Activated CD8-positive, alpha-beta memory T cell treated with anti-CD3 and anti-CD28 coated beads for 36 hours (primary cell): ENCODE data around the gene NME3. TPM values are rescaled to one million over a fixed set of nuclear protein-coding genes. Genes with fewer than 3 reads are reported as not detected.

Source experiments
- CTCF ChIA-PET: fragments of 350-600 bp; sonication (Branson Sonifier 250); formaldehyde crosslinking; loops from one replicate; lab custom pipeline; 2021; ENCODE audit warnings: antibody characterized with exemption; lab: Charles Lee
- POLR2A ChIA-PET: fragments of 350-600 bp; sonication (Branson Sonifier 250); formaldehyde crosslinking; loops from one replicate; lab custom pipeline; 2021; ENCODE audit warnings: antibody characterized with exemption; lab: Charles Lee
- total RNA-seq, 2 experiments: library from RNA; stranded (reverse); gene quantifications; one replicate each; pipeline ENCODE4 v1.2.3, GENCODE V29; 2021

The NME3 gene
- total RNA-seq, 2 experiments from 2014 or later: 27.0 to 30.0 TPM

- POLR2A ChIA-PET: interaction anchor here (1.1 kb wide), 1 partner anchor 13 kb away, joined by 3 read pairs; no protein-coding TSS in a partner anchor
- CTCF ChIA-PET: interaction anchor here (0.6 to 1.8 kb wide), 3 partner anchors 355 to 1784 kb away, joined by 3 to 4 read pairs (median 4); no protein-coding TSS in a partner anchor
Observed at GRCh38 chr16:1784977-1785845, 13.9 kb upstream of the NME3 start.

GRCh38 chr16:1782408-1783264 lies 11.3 kb upstream of the NME3 start, which contains the start of the genes NUBP2 and SPSB3:
Gene NUBP2, plus strand, starts transcription at chr16:1782960. Its CDS starts 61 bp downstream, at chr16:1783021.
Gene SPSB3, minus strand, starts transcription at chr16:1782571. Its CDS starts 1,088 bp downstream, at chr16:1781483.
- ChIA-PET POLR2A (interaction anchor here (0.6 to 2.6 kb wide), 12 partner anchors 9 to 362 kb away, joined by 3 to 42 read pairs (median 6); partner anchors contain the start of genes EME2, FAHD1, HAGH and MAPK8IP3), CTCF (interaction anchor here (0.6 to 1.8 kb wide), 7 partner anchors 9 to 358 kb away, joined by 3 to 19 read pairs (median 4); partner anchors contain the start of genes EME2, IGFALS, JPT2 and MAPK8IP3)

- ChIA-PET CTCF (interaction anchor here (0.7 to 1.8 kb wide), 5 partner anchors 8 to 226 kb away, joined by 3 to 19 read pairs (median 4); partner anchors contain the start of genes EME2, IGFALS, JPT2 and MRPS34), POLR2A (interaction anchor here (0.6 to 2.6 kb wide), 11 partner anchors 10 to 361 kb away, joined by 3 to 42 read pairs (median 4); partner anchors contain the start of genes EME2, FAHD1, HAGH and MAPK8IP3)
Observed at GRCh38 chr16:1781758-1782407, 10.5 kb upstream of the NME3 start.

- POLR2A ChIA-PET: interaction anchor here (1.2 to 2.6 kb wide), 4 partner anchors 10 to 200 kb away, joined by 3 to 42 read pairs (median 8); partner anchors contain the start of genes EME2, MRPS34, NME3 and NOXO1
- CTCF ChIA-PET: no interaction called here
Observed at GRCh38 chr16:1781254-1781653, 9.9 kb upstream of the NME3 start.

GRCh38 chr16:1780677-1781072 lies 9.3 kb upstream of the NME3 start:
- POLR2A ChIA-PET: interaction anchor here (1.2 kb wide), 1 partner anchor 201 kb away, joined by 3 read pairs; the partner anchor contains the start of gene NOXO1
- CTCF ChIA-PET: no interaction called here

GRCh38 chr16:1779741-1780676 lies 8.7 kb upstream of the NME3 start:
- ChIA-PET POLR2A (no interaction called here), CTCF (interaction anchor here (0.9 kb wide), 1 partner anchor 411 kb away, joined by 3 read pairs; no protein-coding TSS in a partner anchor)

- ChIA-PET POLR2A (no interaction called here), CTCF (no interaction called here)
Observed at GRCh38 chr16:1779234-1779701, 7.9 kb upstream of the NME3 start.

- ChIA-PET POLR2A (interaction anchor here (0.6 kb wide), 1 partner anchor 280 kb away, joined by 9 read pairs; no protein-coding TSS in a partner anchor), CTCF (no interaction called here)
Observed at GRCh38 chr16:1778200-1779179, 7.1 kb upstream of the NME3 start.

GRCh38 chr16:1777375-1778199 lies 6.2 kb upstream of the NME3 start:
- ChIA-PET POLR2A (interaction anchor here (0.6 kb wide), 2 partner anchors 37 to 279 kb away, joined by 6 to 9 read pairs; no protein-coding TSS in a partner anchor), CTCF (no interaction called here)

GRCh38 chr16:1776991-1777374 lies 5.6 kb upstream of the NME3 start:
- CTCF ChIA-PET: no interaction called here
- POLR2A ChIA-PET: interaction anchor here (0.6 kb wide), 1 partner anchor 38 kb away, joined by 6 read pairs; no protein-coding TSS in a partner anchor

- ChIA-PET CTCF (no interaction called here), POLR2A (no interaction called here)
Observed at GRCh38 chr16:1776672-1776955, 5.3 kb upstream of the NME3 start.

- ChIA-PET POLR2A (no interaction called here), CTCF (no interaction called here)
Observed at GRCh38 chr16:1775846-1776671, 4.7 kb upstream of the NME3 start.

GRCh38 chr16:1775006-1775845 lies 3.9 kb upstream of the NME3 start:
- ChIA-PET CTCF (interaction anchor here (1.2 to 1.6 kb wide), 2 partner anchors 7 to 66 kb away, joined by 4 to 7 read pairs; partner anchors contain the start of genes NUBP2 and SPSB3), POLR2A (interaction anchor here (1.8 kb wide), 1 partner anchor 190 kb away, joined by 4 read pairs; the partner anchor contains the start of gene RPS2)
